Immature natural killer cell (primary cell): Measurements from ENCODE around the gene PLN. TPM values are rescaled to one million over a fixed set of nuclear protein-coding genes. Genes with fewer than 3 reads are reported as not detected.
A peak's percentile ranks its signal among the peaks of the same experiment; 100 is the strongest.

Source experiments
- DNase-seq, 3 donors: peaks; one replicate each; pipeline ENCODE4 v3.0.0; 2022; ENCODE audit warnings: mixed read lengths in 1 of 3
- H3K27ac Mint-ChIP-seq, 6 donors: one replicate each; pipeline ENCODE4 v1.8.0; 2020; ENCODE audit warnings: mixed read lengths in 6 of 6, mild to moderate bottlenecking in 5 of 6, inconsistent platforms in 4 of 6, moderate library complexity in 3 of 6
- H3K27me3 Mint-ChIP-seq, 3 donors: one replicate each; pipeline ENCODE4 v1.8.0; 2020 to 2021; ENCODE audit warnings: low read depth in 3 of 3, mild to moderate bottlenecking in 3 of 3, mixed read lengths in 3 of 3, moderate library complexity in 3 of 3, inconsistent platforms in 1 of 3
- H3K36me3 Mint-ChIP-seq, 3 donors: one replicate each; pipeline ENCODE4 v1.8.0; 2020; ENCODE audit warnings: mixed read lengths in 3 of 3, inconsistent platforms in 2 of 3, mild to moderate bottlenecking in 2 of 3
- H3K4me1 Mint-ChIP-seq, 2 donors: one replicate each; pipeline ENCODE4 v1.8.0; 2020; ENCODE audit warnings: inconsistent platforms in 2 of 2, mild to moderate bottlenecking in 2 of 2, mixed read lengths in 2 of 2, moderate library complexity in 1 of 2
- H3K4me3 Mint-ChIP-seq, 5 donors: one replicate each; pipeline ENCODE4 v1.8.0; 2020; ENCODE audit warnings: mild to moderate bottlenecking in 5 of 5, mixed read lengths in 5 of 5, inconsistent platforms in 3 of 5, moderate library complexity in 3 of 5
- H3K9me3 Mint-ChIP-seq, 6 donors: one replicate each; pipeline ENCODE4 v1.8.0; 2020; ENCODE audit warnings: mild to moderate bottlenecking in 6 of 6, mixed read lengths in 6 of 6, inconsistent platforms in 4 of 6, moderate library complexity in 3 of 6
- polyA plus RNA-seq, 3 donors: library from polyadenylated mRNA; unstranded; fragments of 300-500 nt; fragmentation: Illumina TruSeq; gene quantifications; one replicate each; pipeline ENCODE4 v1.2.3, GENCODE V29; 2021

The PLN gene
- polyA plus RNA-seq, 3 donors from 2014 or later: 0.15 TPM; not detected in 2

DNA sequence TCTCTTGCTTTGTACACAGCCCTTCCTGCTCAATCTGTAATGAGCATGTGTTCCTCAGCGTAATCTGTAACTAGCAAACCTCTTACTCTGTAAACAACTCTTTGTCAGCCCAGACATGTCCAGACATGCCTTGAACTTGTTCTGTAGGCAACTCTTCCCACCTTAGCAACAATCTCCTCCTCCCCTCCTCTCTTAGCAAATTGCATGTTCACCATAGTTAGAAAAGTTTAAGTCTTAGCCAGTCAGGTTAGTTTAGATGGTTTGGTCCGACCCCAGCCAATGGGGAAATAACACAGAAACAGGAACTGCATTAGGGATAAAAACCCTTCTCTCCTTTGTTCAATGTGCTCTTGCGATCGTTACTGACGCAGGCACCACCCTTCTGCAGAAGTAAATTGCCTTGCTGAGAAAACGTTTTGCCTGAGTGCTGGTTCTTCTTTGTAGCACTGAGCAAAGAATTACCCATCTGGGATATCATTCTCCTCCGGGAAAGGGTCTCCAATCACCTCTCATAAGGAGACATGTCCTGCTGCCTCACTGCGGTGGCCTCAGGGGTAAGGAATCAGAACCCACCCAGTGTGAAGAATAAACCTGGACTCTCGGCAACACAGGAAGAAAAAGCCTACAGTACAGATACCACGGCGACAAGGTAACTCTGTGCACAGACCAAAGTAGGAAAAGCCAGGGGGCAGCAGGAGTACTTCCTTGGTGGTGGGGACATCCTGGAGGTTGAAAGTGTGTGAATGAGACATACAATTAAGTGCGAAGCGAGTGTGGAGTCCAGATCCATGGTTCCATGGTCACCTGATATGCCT, 26.2 kb downstream of the PLN start:
- H3K9me3 Mint-ChIP-seq: peaks cover 8 to 47% (median 30%) of the 10 kb centered on the region in 6 donors
- no peak for DNase-seq
- peaks cover 46 to 51% (median 47%) of the 10 kb centered on the region in 3 donors for H3K36me3 Mint-ChIP-seq
- no peak overlapping the region for H3K4me3 Mint-ChIP-seq
- H3K27me3 Mint-ChIP-seq: peaks cover 2 to 5% (median 4%) of the 10 kb centered on the region in 3 donors
- H3K27ac Mint-ChIP-seq: peak overlapping the region in 5 of 6 donors; percentile 15 to 87 (median 42)
- peaks cover 4 to 8% of the 10 kb centered on the region in 2 donors for H3K4me1 Mint-ChIP-seq

DNA sequence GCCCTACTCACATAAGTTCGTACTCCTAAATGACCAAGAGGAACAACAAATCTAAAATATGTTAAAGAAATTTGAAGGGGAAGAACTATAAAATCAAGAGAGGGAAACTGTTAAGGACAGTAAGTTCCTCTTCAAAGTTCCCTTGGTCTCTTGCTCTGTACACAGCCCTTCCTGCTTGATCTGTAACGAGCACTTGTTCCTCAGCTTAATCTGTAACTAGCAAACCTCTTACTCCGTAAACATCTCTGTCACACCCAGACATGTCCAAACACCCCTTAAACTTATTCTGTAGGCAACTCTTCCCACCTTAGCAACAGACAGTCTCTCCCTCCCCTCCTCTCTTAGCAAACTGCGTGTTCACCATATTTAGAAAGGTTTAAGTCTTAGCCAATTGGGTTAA, 29.9 kb downstream of the PLN start:
- Mint-ChIP-seq H3K4me3 (no peak overlapping the region), H3K9me3 (peaks cover 12 to 63% (median 34%) of the 10 kb centered on the region in 6 donors), H3K27ac (peak overlapping the region in 2 of 6 donors; percentile 30 to 37), H3K36me3 (peaks cover 47 to 56% (median 52%) of the 10 kb centered on the region in 3 donors), H3K27me3 (peaks cover 2 to 9% (median 4%) of the 10 kb centered on the region in 3 donors), H3K4me1 (peaks cover 12 to 16% of the 10 kb centered on the region in 2 donors)
- DNase-seq: no peak

DNA sequence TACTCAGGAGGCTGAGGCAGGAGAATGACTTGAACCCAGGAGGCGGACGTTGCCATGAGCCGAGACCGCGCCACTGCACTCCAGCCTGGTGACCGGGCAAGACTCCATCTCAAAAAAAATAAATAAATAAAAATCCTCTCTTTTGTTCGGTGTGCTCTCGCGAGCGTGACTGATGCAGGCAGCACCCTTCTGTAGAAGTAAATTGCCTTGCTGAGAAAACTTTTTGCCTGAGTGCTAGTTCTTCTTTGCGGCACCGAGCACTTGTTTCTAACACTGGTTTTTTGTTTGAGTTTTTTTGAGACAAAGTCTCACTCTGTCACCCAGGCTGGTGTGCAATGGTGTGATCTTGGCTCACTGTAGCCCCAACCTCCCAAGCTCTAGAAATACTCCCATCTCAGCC, 30.5 kb downstream of the PLN start:
- Mint-ChIP-seq H3K4me1 (peaks cover 12 to 16% of the 10 kb centered on the region in 2 donors), H3K27ac (peak overlapping the region in 1 of 6 donors; percentile 48), H3K4me3 (no peak overlapping the region), H3K9me3 (peaks cover 8 to 63% (median 34%) of the 10 kb centered on the region in 6 donors), H3K36me3 (peaks cover 47 to 56% (median 49%) of the 10 kb centered on the region in 3 donors), H3K27me3 (peaks cover 2 to 9% (median 4%) of the 10 kb centered on the region in 3 donors)
- DNase-seq: no peak

DNA sequence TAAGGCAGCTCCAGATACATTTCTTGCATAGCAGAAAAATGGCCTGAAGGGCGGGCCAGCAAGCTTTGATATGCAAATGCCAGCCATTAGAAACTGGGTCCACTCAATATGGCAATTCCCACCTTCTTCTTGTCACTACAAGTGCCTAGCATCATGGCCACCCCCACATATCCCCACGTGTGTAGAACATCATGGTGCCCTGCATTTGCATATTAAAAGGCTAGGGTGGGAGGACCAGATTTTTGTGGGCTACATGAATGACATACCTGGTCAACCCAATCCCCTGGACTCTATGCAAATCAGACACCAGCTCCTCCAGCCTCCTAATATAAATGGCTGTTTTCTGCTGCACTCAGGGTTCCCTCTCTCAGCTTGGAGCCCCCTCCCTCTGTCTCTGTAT, 31.7 kb downstream of the PLN start:
- peaks cover 8 to 53% (median 23%) of the 10 kb centered on the region in 6 donors for H3K9me3 Mint-ChIP-seq
- DNase-seq: no peak
- peaks cover 37 to 45% (median 38%) of the 10 kb centered on the region in 3 donors for H3K36me3 Mint-ChIP-seq
- no peak overlapping the region for H3K4me3 Mint-ChIP-seq
- H3K4me1 Mint-ChIP-seq: peaks cover 12 to 16% of the 10 kb centered on the region in 2 donors
- peak overlapping the region in 1 of 6 donors; percentile 10 for H3K27ac Mint-ChIP-seq
- H3K27me3 Mint-ChIP-seq: peaks cover 0 to 9% (median 2%) of the 10 kb centered on the region in 3 donors

GRCh38 chr6:118580585-118581419, 32.7 kb downstream of the PLN start:
- H3K4me3 Mint-ChIP-seq: peak overlapping the region in 1 of 5 donors; percentile 66
- peak overlapping the region in 2 of 6 donors; percentile 18 to 67 for H3K27ac Mint-ChIP-seq
- peaks cover 0 to 9% (median 2%) of the 10 kb centered on the region in 3 donors for H3K27me3 Mint-ChIP-seq
- peaks cover 13 to 16% of the 10 kb centered on the region in 2 donors for H3K4me1 Mint-ChIP-seq
- peaks cover 28 to 35% (median 28%) of the 10 kb centered on the region in 3 donors for H3K36me3 Mint-ChIP-seq
- DNase-seq: peak; percentile 48 to 52 (median 49)
- peaks cover 8 to 43% (median 17%) of the 10 kb centered on the region in 6 donors for H3K9me3 Mint-ChIP-seq

- Mint-ChIP-seq H3K27ac (no peak overlapping the region), H3K36me3 (peaks cover 21 to 28% (median 21%) of the 10 kb centered on the region in 3 donors), H3K9me3 (peaks cover 8 to 38% (median 15%) of the 10 kb centered on the region in 6 donors)
Measured at GRCh38 chr6:118581489-118581959, 33.4 kb downstream of the PLN start.

DNA sequence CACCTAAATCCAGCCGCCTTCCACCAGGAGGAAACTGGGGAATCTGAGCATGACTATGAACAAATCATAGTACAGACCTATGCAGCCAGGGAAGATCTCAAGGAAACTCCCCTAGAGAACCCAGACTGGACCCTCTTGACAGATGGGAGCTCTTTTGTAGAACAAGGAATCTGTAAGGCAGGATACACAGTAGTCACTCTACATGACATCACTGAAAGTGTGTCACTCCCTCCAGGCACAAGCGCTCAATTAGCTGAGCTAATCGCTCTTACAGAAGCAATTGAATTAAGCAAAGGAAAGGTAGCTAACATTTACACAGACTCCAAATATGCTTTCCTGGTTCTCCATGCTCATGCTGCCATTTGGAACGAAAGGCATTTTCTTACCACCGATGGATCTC, 36.8 kb downstream of the PLN start:
- H3K27ac Mint-ChIP-seq: no peak overlapping the region
- no peak for DNase-seq
- peaks cover 0 to 3% (median 2%) of the 10 kb centered on the region in 3 donors for H3K27me3 Mint-ChIP-seq
- H3K36me3 Mint-ChIP-seq: peaks cover 3% of the 10 kb centered on the region in 3 donors
- peaks cover 26 to 30% of the 10 kb centered on the region in 2 donors for H3K4me1 Mint-ChIP-seq
- H3K4me3 Mint-ChIP-seq: no peak overlapping the region
- H3K9me3 Mint-ChIP-seq: peaks cover 0 to 10% (median 3%) of the 10 kb centered on the region in 6 donors

More at GRCh38 chr6:118581489-118581959, 33.4 kb downstream of the PLN start:
- Mint-ChIP-seq H3K27me3 (peaks cover 0 to 7% (median 3%) of the 10 kb centered on the region in 3 donors), H3K4me1 (peaks cover 15 to 21% of the 10 kb centered on the region in 2 donors), H3K4me3 (no peak overlapping the region)
- DNase-seq: no peak

- H3K36me3 Mint-ChIP-seq: peaks cover 0 to 4% (median 0%) of the 10 kb centered on the region in 3 donors
- H3K4me3 Mint-ChIP-seq: no peak overlapping the region
- no peaks in the 10 kb centered on the region for H3K9me3 Mint-ChIP-seq
- H3K27me3 Mint-ChIP-seq: peaks cover 0 to 2% (median 0%) of the 10 kb centered on the region in 3 donors
- DNase-seq: no peak
- H3K27ac Mint-ChIP-seq: peak overlapping the region in 1 of 6 donors; percentile 8
- H3K4me1 Mint-ChIP-seq: peaks cover 33 to 38% of the 10 kb centered on the region in 2 donors
Measured at GRCh38 chr6:118586746-118587485, 38.8 kb downstream of the PLN start.

GRCh38 chr6:118588626-118589025, 40.5 kb downstream of the PLN start:
- H3K4me1 Mint-ChIP-seq: peaks cover 37 to 45% of the 10 kb centered on the region in 2 donors
- peaks cover 0 to 2% (median 0%) of the 10 kb centered on the region in 3 donors for H3K27me3 Mint-ChIP-seq
- DNase-seq: no peak
- H3K9me3 Mint-ChIP-seq: no peaks in the 10 kb centered on the region
- H3K36me3 Mint-ChIP-seq: peaks cover 0 to 4% (median 0%) of the 10 kb centered on the region in 3 donors
- no peak overlapping the region for H3K4me3 Mint-ChIP-seq
- no peak overlapping the region for H3K27ac Mint-ChIP-seq

DNA sequence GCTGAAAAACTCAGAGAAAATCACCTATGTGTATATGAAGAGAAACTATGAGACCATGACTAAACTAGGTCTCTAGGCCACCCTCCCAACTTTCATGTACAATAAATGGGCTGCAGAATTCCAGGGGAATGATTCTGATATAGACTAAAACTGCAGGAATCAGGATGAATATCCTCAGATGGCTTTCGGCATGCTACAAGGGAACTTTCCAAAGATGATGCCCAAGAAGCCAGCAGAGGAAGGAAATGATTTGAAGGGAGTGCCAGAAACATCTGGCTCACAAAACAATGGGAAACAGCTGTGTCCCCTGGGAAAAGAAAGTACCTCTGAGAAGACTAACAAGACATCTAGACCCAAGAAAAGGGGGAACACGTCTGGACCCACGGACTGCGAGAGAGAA, 41.1 kb downstream of the PLN start:
- Mint-ChIP-seq H3K27me3 (peaks cover 0 to 2% (median 0%) of the 10 kb centered on the region in 3 donors), H3K9me3 (no peaks in the 10 kb centered on the region), H3K4me3 (no peak overlapping the region), H3K4me1 (peaks cover 39 to 51% of the 10 kb centered on the region in 2 donors), H3K36me3 (peaks cover 0 to 4% (median 0%) of the 10 kb centered on the region in 3 donors), H3K27ac (no peak overlapping the region)
- no peak for DNase-seq

GRCh38 chr6:118589649-118590365, 41.7 kb downstream of the PLN start:
- Mint-ChIP-seq H3K9me3 (no peaks in the 10 kb centered on the region), H3K36me3 (peaks cover 0 to 4% (median 0%) of the 10 kb centered on the region in 3 donors), H3K27me3 (peaks cover 0 to 2% (median 0%) of the 10 kb centered on the region in 3 donors), H3K27ac (peak overlapping the region in 2 of 6 donors; percentile 54 to 63), H3K4me1 (peaks cover 39 to 51% of the 10 kb centered on the region in 2 donors), H3K4me3 (no peak overlapping the region)
- DNase-seq: no peak

DNA sequence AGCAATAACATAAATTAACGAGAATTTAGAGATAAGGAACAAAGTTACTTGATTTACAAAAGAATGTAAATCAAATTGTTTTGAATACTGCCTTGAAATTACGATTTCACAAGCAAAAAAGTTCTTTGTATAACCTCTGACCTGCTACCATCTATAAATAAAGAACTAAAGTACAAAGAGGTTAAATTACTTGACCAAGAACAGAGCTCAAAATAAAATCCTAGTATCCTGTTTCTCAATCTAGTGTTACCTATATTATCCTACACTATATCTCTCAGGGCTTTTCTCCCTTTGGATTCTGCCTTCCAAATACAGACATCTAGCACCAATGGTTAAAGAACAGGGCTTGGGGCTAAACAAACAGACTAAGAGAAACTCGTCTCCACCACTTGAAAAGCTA, 43.8 kb downstream of the PLN start:
- no peaks in the 10 kb centered on the region for H3K9me3 Mint-ChIP-seq
- peak overlapping the region in 1 of 6 donors; percentile 44 for H3K27ac Mint-ChIP-seq
- H3K36me3 Mint-ChIP-seq: peaks cover 0 to 4% (median 0%) of the 10 kb centered on the region in 3 donors
- peaks cover 36 to 55% of the 10 kb centered on the region in 2 donors for H3K4me1 Mint-ChIP-seq
- DNase-seq: no peak
- H3K27me3 Mint-ChIP-seq: no peaks in the 10 kb centered on the region
- H3K4me3 Mint-ChIP-seq: no peak overlapping the region
